GM12878 (cell line): ENCODE results near the gene ACBD7. TPM values are rescaled to one million over a fixed set of nuclear protein-coding genes. Genes with fewer than 3 reads are reported as not detected.

Source experiments
- CHD1 ChIP-seq: IDR thresholded peaks from 2 replicates; pipeline ENCODE4 v1.6.1; 2012; ENCODE audit warnings: low read depth, low read length, improper control_type of control experiment
- EGR1 ChIP-seq, 2 experiments: IDR thresholded peaks; 1 replicate in 1 of 2; 2 replicates in 1 of 2; pipeline ENCODE4 v1.6.1; 2011 to 2012; ENCODE audit warnings: low read depth in 2 of 2, low read length in 2 of 2, borderline replicate concordance in 1 of 2, mild to moderate bottlenecking in 1 of 2, moderate library complexity in 1 of 2
- ESRRA ChIP-seq: IDR thresholded peaks from 2 replicates; pipeline ENCODE4 v1.6.1; 2012; ENCODE audit warnings: mild to moderate bottlenecking, low read length, improper control_type of control experiment
- JUNB ChIP-seq: IDR thresholded peaks from 2 replicates; pipeline ENCODE4 v1.6.1; 2016; ENCODE audit warnings: antibody characterized with exemption, mild to moderate bottlenecking
- MYB ChIP-seq: fragments of 150-350 bp; IDR thresholded peaks from 2 replicates; pipeline ENCODE4 v1.6.1; 2014; ENCODE audit warnings: mild to moderate bottlenecking, low read depth, low read length, borderline replicate concordance
- SMAD5 ChIP-seq: IDR thresholded peaks from 2 replicates; pipeline ENCODE4 v1.6.1; 2016; ENCODE audit warnings: antibody characterized with exemption, low read depth
- polyA plus RNA-seq, 11 experiments: library from polyadenylated mRNA; depleted of rRNA in 4 of 11; unstranded in 6 of 11; stranded (reverse) in 5 of 11; fragments of >200 nt; fragmentation: Nextera tagmentation in 4 of 11; fragmentation: Illumina TruSeq in 1 of 11; extraction: Ambion mirVana in 4 of 11; extraction: Trizol in 1 of 11; gene quantifications; 1 replicate in 1 of 11; 2 replicates in 10 of 11; pipeline versions ENCODE4 v1.2.1 to v1.2.3, GENCODE V29; 2011 to 2016; ENCODE audit warnings: inconsistent platforms in 2 of 11, missing spikeins in 2 of 11, low read depth in 1 of 11
- total RNA-seq, 4 experiments: library from RNA; depleted of rRNA in 3 of 4; stranded (reverse); fragments of >200 nt in 3 of 4; fragmentation: Illumina TruSeq in 1 of 4; extraction: Trizol in 1 of 4; gene quantifications; 2 replicates each; pipeline versions ENCODE4 v1.2.1 to v1.2.3, GENCODE V29; 2013 to 2021
- TF ChIP-seq, protein P1 (sequence below): IDR thresholded peaks from 2 replicates; pipeline ENCODE4 v1.6.1; 2012; ENCODE audit warnings: improper control_type of control experiment, low read depth, low read length; ENCODE audit not compliant: insufficient replicate concordance
- TF ChIP-seq, protein P2 (sequence below): fragments of 450-650 bp; IDR thresholded peaks from 2 replicates; pipeline ENCODE4 v1.6.1; 2016; ENCODE audit warnings: mild to moderate bottlenecking, moderate library complexity, borderline replicate concordance

Gene ACBD7
- total and polyA plus RNA-seq, 10 of the 15 experiments (the other 5 are each of a cell fraction or from before 2014, with no cell fraction given) = 0.04 to 0.74 (median 0.36) TPM

DNA sequence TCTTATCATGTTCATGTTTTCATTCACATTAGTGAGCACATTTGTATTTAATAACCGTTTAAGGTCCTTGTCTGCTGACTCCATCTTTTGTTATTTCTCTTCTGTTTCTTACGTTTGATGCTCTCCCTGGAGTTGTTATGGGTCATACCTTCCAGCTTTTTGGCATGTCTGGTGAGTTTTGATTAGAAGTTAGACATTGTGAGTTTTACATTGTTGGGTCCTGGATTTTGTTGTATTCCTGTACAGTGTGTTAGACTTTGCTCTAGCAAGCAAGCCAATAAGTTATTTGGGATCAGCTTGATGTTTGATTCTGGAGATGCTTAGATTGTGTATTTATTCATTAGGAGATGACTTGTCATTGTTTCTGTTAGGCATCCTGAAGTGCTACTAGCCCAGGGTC lies 27.9 kb downstream of the ACBD7 start (continued):
- TF ChIP-seq, protein P1, sequence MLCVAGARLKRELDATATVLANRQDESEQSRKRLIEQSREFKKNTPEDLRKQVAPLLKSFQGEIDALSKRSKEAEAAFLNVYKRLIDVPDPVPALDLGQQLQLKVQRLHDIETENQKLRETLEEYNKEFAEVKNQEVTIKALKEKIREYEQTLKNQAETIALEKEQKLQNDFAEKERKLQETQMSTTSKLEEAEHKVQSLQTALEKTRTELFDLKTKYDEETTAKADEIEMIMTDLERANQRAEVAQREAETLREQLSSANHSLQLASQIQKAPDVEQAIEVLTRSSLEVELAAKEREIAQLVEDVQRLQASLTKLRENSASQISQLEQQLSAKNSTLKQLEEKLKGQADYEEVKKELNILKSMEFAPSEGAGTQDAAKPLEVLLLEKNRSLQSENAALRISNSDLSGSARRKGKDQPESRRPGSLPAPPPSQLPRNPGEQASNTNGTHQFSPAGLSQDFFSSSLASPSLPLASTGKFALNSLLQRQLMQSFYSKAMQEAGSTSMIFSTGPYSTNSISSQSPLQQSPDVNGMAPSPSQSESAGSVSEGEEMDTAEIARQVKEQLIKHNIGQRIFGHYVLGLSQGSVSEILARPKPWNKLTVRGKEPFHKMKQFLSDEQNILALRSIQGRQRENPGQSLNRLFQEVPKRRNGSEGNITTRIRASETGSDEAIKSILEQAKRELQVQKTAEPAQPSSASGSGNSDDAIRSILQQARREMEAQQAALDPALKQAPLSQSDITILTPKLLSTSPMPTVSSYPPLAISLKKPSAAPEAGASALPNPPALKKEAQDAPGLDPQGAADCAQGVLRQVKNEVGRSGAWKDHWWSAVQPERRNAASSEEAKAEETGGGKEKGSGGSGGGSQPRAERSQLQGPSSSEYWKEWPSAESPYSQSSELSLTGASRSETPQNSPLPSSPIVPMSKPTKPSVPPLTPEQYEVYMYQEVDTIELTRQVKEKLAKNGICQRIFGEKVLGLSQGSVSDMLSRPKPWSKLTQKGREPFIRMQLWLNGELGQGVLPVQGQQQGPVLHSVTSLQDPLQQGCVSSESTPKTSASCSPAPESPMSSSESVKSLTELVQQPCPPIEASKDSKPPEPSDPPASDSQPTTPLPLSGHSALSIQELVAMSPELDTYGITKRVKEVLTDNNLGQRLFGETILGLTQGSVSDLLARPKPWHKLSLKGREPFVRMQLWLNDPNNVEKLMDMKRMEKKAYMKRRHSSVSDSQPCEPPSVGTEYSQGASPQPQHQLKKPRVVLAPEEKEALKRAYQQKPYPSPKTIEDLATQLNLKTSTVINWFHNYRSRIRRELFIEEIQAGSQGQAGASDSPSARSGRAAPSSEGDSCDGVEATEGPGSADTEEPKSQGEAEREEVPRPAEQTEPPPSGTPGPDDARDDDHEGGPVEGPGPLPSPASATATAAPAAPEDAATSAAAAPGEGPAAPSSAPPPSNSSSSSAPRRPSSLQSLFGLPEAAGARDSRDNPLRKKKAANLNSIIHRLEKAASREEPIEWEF = no peak
- TF ChIP-seq ESRRA (no peak), MYB (no peak), EGR1 (IDR thresholded peaks at IDR 0.05; ENCODE audit: borderline replicate concordance in 1 of 2, low read depth in 2 of 2, low read length in 2 of 2) (no peak), JUNB (no peak), CHD1 (no peak), SMAD5 (no peak)
- TF ChIP-seq, protein P2, sequence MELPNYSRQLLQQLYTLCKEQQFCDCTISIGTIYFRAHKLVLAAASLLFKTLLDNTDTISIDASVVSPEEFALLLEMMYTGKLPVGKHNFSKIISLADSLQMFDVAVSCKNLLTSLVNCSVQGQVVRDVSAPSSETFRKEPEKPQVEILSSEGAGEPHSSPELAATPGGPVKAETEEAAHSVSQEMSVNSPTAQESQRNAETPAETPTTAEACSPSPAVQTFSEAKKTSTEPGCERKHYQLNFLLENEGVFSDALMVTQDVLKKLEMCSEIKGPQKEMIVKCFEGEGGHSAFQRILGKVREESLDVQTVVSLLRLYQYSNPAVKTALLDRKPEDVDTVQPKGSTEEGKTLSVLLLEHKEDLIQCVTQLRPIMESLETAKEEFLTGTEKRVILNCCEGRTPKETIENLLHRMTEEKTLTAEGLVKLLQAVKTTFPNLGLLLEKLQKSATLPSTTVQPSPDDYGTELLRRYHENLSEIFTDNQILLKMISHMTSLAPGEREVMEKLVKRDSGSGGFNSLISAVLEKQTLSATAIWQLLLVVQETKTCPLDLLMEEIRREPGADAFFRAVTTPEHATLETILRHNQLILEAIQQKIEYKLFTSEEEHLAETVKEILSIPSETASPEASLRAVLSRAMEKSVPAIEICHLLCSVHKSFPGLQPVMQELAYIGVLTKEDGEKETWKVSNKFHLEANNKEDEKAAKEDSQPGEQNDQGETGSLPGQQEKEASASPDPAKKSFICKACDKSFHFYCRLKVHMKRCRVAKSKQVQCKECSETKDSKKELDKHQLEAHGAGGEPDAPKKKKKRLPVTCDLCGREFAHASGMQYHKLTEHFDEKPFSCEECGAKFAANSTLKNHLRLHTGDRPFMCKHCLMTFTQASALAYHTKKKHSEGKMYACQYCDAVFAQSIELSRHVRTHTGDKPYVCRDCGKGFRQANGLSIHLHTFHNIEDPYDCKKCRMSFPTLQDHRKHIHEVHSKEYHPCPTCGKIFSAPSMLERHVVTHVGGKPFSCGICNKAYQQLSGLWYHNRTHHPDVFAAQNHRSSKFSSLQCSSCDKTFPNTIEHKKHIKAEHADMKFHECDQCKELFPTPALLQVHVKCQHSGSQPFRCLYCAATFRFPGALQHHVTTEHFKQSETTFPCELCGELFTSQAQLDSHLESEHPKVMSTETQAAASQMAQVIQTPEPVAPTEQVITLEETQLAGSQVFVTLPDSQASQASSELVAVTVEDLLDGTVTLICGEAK = no peak
